Type B pancreatic cell (in vitro differentiated cells): ENCODE measurements around the gene MYZAP. TPM values are rescaled to one million over a fixed set of nuclear protein-coding genes. Genes with fewer than 3 reads are reported as not detected.

Source experiments
- DNase-seq: peaks from one replicate; pipeline ENCODE4 v3.0.0; 2021; ENCODE audit warnings: mixed read lengths; ENCODE audit not compliant: unreplicated experiment; ENCODE audit errors: extremely low spot score
- H3K27ac Mint-ChIP-seq: 2 replicates; pipeline ENCODE4 v1.8.0; 2021; ENCODE audit warnings: mild to moderate bottlenecking, mixed read lengths
- H3K27me3 Mint-ChIP-seq: 2 replicates; pipeline ENCODE4 v1.8.0; 2021; ENCODE audit warnings: mixed read lengths
- H3K36me3 Mint-ChIP-seq: 2 replicates; pipeline ENCODE4 v1.8.0; 2021; ENCODE audit warnings: mixed read lengths
- H3K4me1 Mint-ChIP-seq: one replicate; pipeline ENCODE4 v1.8.0; 2021; ENCODE audit warnings: mixed read lengths; ENCODE audit not compliant: unreplicated experiment
- H3K4me3 Mint-ChIP-seq: 2 replicates; pipeline ENCODE4 v1.8.0; 2021; ENCODE audit warnings: mild to moderate bottlenecking, mixed read lengths
- H3K9me3 Mint-ChIP-seq: 2 replicates; pipeline ENCODE4 v1.8.0; 2021; ENCODE audit warnings: mixed read lengths
- total RNA-seq: library from RNA; stranded (reverse); gene quantifications from 2 replicates; pipeline ENCODE4 v1.2.1, GENCODE V29; 2021; ENCODE audit warnings: low replicate concordance
- TF ChIP-seq, protein P1 (sequence below): fragments of 200-600 bp; sonication (generic); conservative IDR thresholded peaks from 2 replicates; pipeline ENCODE4 v1.5.0; 2021; ENCODE audit warnings: antibody characterized with exemption, mild to moderate bottlenecking

Gene MYZAP
- total RNA-seq, 1 donor from 2014 or later: 5.7 TPM

DNA sequence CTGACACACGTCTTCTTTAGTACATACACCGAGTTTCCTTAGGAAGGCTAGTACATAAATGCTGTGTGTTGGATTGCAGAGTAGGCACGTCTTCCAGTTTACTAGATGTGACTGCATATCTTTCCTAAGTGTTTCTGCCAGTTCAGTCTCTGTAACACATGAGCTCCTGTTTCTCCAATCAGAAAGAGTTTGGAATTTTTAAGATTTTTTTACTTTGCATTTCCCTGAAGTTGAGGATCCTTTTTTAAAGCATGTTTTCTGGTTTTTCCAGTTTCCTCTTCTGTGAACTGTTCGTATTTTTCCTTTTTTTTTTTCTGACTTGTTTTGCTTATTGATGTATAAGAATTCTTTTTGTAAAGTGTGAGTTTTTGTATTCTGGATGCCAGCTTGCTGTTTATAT, 107.3 kb downstream of the MYZAP start:
- DNase-seq: no peak
- no peaks in the 10 kb centered on the region for H3K36me3 Mint-ChIP-seq

DNA sequence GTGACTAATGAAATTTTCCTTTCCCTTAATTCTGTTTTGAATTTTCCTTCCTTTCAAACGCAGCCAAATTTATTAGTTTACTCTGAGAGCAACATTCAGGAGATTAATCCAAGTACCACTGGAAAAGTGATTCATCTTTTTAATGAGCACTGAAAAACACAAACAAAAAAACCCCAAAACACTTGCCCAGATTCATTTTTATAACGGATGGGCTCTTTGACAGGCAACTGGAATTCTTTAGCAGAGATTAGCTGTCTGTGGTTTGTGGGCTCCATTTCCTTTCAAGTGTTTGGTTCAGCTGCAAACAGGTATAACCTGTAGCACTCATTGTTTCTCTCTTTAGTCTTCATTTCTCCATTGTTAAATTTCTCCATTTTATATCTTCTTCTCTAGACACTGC, 111.7 kb downstream of the MYZAP start:
- TF ChIP-seq, protein P1, sequence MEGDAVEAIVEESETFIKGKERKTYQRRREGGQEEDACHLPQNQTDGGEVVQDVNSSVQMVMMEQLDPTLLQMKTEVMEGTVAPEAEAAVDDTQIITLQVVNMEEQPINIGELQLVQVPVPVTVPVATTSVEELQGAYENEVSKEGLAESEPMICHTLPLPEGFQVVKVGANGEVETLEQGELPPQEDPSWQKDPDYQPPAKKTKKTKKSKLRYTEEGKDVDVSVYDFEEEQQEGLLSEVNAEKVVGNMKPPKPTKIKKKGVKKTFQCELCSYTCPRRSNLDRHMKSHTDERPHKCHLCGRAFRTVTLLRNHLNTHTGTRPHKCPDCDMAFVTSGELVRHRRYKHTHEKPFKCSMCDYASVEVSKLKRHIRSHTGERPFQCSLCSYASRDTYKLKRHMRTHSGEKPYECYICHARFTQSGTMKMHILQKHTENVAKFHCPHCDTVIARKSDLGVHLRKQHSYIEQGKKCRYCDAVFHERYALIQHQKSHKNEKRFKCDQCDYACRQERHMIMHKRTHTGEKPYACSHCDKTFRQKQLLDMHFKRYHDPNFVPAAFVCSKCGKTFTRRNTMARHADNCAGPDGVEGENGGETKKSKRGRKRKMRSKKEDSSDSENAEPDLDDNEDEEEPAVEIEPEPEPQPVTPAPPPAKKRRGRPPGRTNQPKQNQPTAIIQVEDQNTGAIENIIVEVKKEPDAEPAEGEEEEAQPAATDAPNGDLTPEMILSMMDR: no peak
- H3K9me3 Mint-ChIP-seq: no peaks in the 10 kb centered on the region
- peaks cover 3% of the 10 kb centered on the region for H3K36me3 Mint-ChIP-seq
- H3K4me3 Mint-ChIP-seq: peak overlapping the region; percentile 11
- H3K4me1 Mint-ChIP-seq: peaks cover 16% of the 10 kb centered on the region
- H3K27me3 Mint-ChIP-seq: no peaks in the 10 kb centered on the region
- DNase-seq: no peak
- peak overlapping the region; percentile 63 for H3K27ac Mint-ChIP-seq

More for the DNA sequence above, 107.3 kb downstream of the MYZAP start:
- TF ChIP-seq, protein P1: no peak
- H3K4me3 Mint-ChIP-seq: no peak overlapping the region
- H3K27me3 Mint-ChIP-seq: peaks cover 3% of the 10 kb centered on the region
- peaks cover 18% of the 10 kb centered on the region for H3K4me1 Mint-ChIP-seq
- H3K9me3 Mint-ChIP-seq: no peaks in the 10 kb centered on the region
- no peak overlapping the region for H3K27ac Mint-ChIP-seq

DNA sequence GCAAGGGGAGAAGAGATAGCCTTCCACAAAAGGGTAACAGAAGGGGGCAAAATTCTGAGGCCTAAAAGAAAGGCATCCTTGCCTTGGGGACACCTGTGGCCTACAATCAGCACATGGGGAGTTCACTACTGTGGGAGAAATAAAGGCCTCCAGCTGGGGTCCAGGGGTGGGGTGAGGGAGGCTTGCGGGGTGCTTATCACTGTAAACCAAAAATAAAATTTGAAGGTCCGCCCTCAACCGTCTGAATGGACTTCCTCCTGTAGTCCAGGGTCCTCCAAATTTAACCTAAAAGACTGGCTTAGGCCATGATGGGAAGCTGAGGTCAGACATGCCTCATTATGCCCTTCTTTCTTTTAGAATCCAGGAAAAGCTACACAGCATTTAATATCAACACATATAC, 112.7 kb downstream of the MYZAP start:
- TF ChIP-seq, protein P1: no peak
- peak overlapping the region; percentile 1 for H3K27ac Mint-ChIP-seq
- H3K4me1 Mint-ChIP-seq: peaks cover 21% of the 10 kb centered on the region
- no peaks in the 10 kb centered on the region for H3K9me3 Mint-ChIP-seq
- peak overlapping the region; percentile 16 for H3K4me3 Mint-ChIP-seq
- peaks cover 6% of the 10 kb centered on the region for H3K36me3 Mint-ChIP-seq
- no peaks in the 10 kb centered on the region for H3K27me3 Mint-ChIP-seq
- no peak for DNase-seq

DNA sequence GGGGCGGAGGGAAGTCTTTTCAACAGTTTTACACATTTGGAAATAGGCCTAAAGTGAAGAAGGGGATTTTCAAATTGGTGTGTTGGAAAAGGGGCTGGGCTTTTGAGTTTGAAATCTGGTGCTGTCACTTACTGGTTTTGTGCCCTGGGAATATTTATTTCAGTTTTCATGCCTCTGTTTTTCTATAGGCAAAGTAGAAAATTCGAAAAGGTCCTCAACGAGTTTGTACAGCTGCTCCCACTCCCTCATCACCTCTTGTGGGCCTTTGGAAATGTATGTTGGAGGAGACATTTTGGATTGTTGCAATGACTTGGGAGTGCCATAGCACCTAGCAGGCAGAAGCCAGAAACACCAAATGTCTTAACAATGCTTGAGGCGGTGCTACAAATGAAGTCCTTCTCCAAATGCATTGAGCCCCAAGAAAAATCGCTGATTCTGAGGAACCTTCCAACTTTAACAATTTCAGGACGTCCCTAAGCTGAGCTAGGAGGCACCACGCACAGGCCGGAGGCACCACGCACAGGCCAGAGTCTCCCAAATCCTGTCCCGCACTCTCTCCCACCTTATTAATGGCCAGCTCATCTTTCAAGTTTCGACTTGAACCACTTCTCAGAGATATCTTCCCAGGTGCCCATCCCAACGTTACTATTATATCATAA, 114.2 kb downstream of the MYZAP start:
- H3K9me3 Mint-ChIP-seq: no peaks in the 10 kb centered on the region
- peaks cover 17% of the 10 kb centered on the region for H3K36me3 Mint-ChIP-seq
- H3K4me3 Mint-ChIP-seq: peak overlapping the region; percentile 96
- peak overlapping the region; percentile 84 for H3K27ac Mint-ChIP-seq
- no peaks in the 10 kb centered on the region for H3K27me3 Mint-ChIP-seq
- peaks cover 30% of the 10 kb centered on the region for H3K4me1 Mint-ChIP-seq
- TF ChIP-seq, protein P1: no peak
- DNase-seq: no peak

DNA sequence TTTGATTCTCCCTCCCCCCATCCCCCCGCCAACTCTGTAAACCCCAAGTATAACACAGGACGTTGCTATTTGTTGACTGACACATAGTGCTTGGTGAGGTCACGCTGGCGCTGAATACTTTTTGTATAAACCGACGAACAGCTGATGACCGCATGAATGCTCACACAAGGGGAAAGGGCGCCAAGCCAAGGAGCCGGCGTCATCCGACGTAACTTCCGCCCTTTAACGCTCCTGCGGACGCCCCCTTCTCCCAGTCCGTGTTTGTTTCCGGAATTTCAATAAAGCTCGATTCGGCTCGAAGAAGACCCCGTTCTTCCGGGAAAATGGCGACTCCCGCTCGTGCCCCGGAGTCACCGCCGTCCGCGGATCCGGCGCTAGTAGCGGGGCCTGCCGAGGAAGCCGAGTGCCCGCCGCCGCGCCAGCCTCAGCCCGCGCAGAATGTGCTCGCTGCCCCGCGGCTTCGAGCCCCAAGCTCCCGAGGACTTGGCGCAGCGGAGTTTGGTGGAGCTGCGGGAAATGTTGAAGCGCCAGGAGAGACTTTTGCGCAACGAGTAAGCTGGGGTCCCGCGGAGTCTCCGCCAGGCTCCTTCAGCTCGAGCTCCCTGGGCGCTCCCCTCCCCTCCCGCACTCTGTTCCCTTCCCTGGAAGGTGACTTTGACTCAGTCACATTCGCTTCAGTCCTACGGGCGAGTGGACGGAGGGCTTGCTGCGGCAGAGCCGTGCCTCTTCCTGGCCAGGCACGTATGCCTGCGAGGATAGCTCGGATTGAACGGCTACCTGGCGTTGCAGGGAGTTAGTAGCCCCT, 114.9 kb downstream of the MYZAP start, which contains the start of gene POLR2M:
Gene POLR2M (plus strand): TSS at position 310 of the 805 bp plus-strand sequence. CDS start 129 bp downstream, at position 439.
- Mint-ChIP-seq H3K4me1 (peaks cover 35% of the 10 kb centered on the region), H3K4me3 (peak within 1 kb of the TSS; percentile 96), H3K9me3 (no peaks in the 10 kb centered on the region), H3K36me3 (peaks cover 25% of the 10 kb centered on the region), H3K27ac (peak within 1 kb of the TSS; percentile 84), H3K27me3 (no peaks in the 10 kb centered on the region)
- peak; percentile 90 for DNase-seq
- TF ChIP-seq, protein P1: no peak
